Measurements from ENCODE around the gene GLT8D1.
"Not testable (repeated sequence)": the region's sequence is repeated elsewhere in the genome, so short reads cannot be mapped to it uniquely, and the experiment has no call there.

Gene GLT8D1

GRCh38 chr3:52739730-52740129 lies 34.1 kb upstream of the GLT8D1 start:
- DNase-seq (ENCODE audit: low spot score): no peak
- no peak for TF ChIP-seq CTCF (IDR thresholded peaks at IDR 0.05; ENCODE audit: extremely low read depth, missing control alignments)

GRCh38 chr3:52733256-52733891 lies 27.8 kb upstream of the GLT8D1 start:
- DNase-seq (ENCODE audit: low spot score): no peak
- TF ChIP-seq CTCF (IDR thresholded peaks at IDR 0.05; ENCODE audit: extremely low read depth, missing control alignments): no peak

- no peak for TF ChIP-seq CTCF (IDR thresholded peaks at IDR 0.05; ENCODE audit: extremely low read depth, missing control alignments)
- no peak for DNase-seq (ENCODE audit: low spot score)
Observed at GRCh38 chr3:52731590-52731989, 26.0 kb upstream of the GLT8D1 start.

- no peak for DNase-seq (ENCODE audit: low spot score)
- TF ChIP-seq CTCF (IDR thresholded peaks at IDR 0.05; ENCODE audit: extremely low read depth, missing control alignments): no peak
Observed at GRCh38 chr3:52730681-52731080, 25.1 kb upstream of the GLT8D1 start.

- not testable (repeated sequence) for DNase-seq (ENCODE audit: low spot score)
Observed at GRCh38 chr3:52728753-52729152, 23.2 kb upstream of the GLT8D1 start.

- TF ChIP-seq CTCF (IDR thresholded peaks at IDR 0.05; ENCODE audit: extremely low read depth, missing control alignments): no peak
- DNase-seq (ENCODE audit: low spot score): no peak
Observed at GRCh38 chr3:52724511-52724910, 18.9 kb upstream of the GLT8D1 start.

- no peak for TF ChIP-seq CTCF (IDR thresholded peaks at IDR 0.05; ENCODE audit: extremely low read depth, missing control alignments)
- no peak for DNase-seq (ENCODE audit: low spot score)
Observed at GRCh38 chr3:52723935-52724334, 18.3 kb upstream of the GLT8D1 start.

GRCh38 chr3:52722491-52722890 lies 16.9 kb upstream of the GLT8D1 start:
- no peak for TF ChIP-seq CTCF (IDR thresholded peaks at IDR 0.05; ENCODE audit: extremely low read depth, missing control alignments)
- no peak for DNase-seq (ENCODE audit: low spot score)
